COLO668 (cell line): ENCODE data around the gene RPLP2.

ENCODE experiments used
- DNase-seq: peaks from one replicate; lab custom pipeline; 2025; ENCODE audit not compliant: unreplicated experiment; lab: John Stamatoyannopoulos, UW

RPLP2 gene

GRCh38 chr11:809287-810039 is at the start of gene RPLP2:
RPLP2 (plus strand) TSS chr11:809967; CDS start chr11:810235, 268 bp downstream.
- peak; percentile 87 for DNase-seq

GRCh38 chr11:760236-760635 is 49.5 kb upstream of the RPLP2 start:
- no peak for DNase-seq

GRCh38 chr11:761526-762108 is 48.1 kb upstream of the RPLP2 start:
- DNase-seq, result no peak

GRCh38 chr11:762421-763072 is 47.2 kb upstream of the RPLP2 start:
- DNase-seq, result peak; percentile 4

GRCh38 chr11:763073-763463 is 46.7 kb upstream of the RPLP2 start:
- DNase-seq, result peak; percentile 16

GRCh38 chr11:763549-764321 is 46.0 kb upstream of the RPLP2 start:
- no peak for DNase-seq

- no peak for DNase-seq
Observed at GRCh38 chr11:764322-765024, 45.3 kb upstream of the RPLP2 start.

GRCh38 chr11:765025-765801 is 44.6 kb upstream of the RPLP2 start:
- DNase-seq, result peak; percentile 7

- no peak for DNase-seq
Observed at GRCh38 chr11:765802-766091, 44.0 kb upstream of the RPLP2 start.

- DNase-seq, result no peak
Observed at GRCh38 chr11:766106-766935, 43.4 kb upstream of the RPLP2 start.

GRCh38 chr11:766936-767210 is 42.9 kb upstream of the RPLP2 start:
- no peak for DNase-seq

GRCh38 chr11:767238-767637 is 42.5 kb upstream of the RPLP2 start:
- DNase-seq, result no peak

GRCh38 chr11:769887-770641 is 39.7 kb upstream of the RPLP2 start:
- DNase-seq, result no peak

- no peak for DNase-seq
Observed at GRCh38 chr11:770642-771616, 38.8 kb upstream of the RPLP2 start.

- DNase-seq, result no peak
Observed at GRCh38 chr11:771617-772204, 38.1 kb upstream of the RPLP2 start.

GRCh38 chr11:772429-773390 is 37.1 kb upstream of the RPLP2 start:
- DNase-seq, result no peak
